MM.1S (cell line): ENCODE results near the gene AUTS2.

Experiments
- DNase-seq: peaks from one replicate; pipeline ENCODE4 v3.0.0-alpha.2; 2015
- H2AFZ ChIP-seq: fragments of 300-600 bp; sonication (generic); 2 replicates; pipeline ENCODE4 v1.6.0; 2016; ENCODE audit warnings: antibody characterized with exemption, low read length
- H3F3A ChIP-seq: fragments of 300-600 bp; sonication (generic); 2 replicates; pipeline ENCODE4 v1.6.1; 2016; ENCODE audit warnings: mild to moderate bottlenecking, antibody characterized with exemption, low read length, moderate library complexity, mixed read lengths; ENCODE audit not compliant: insufficient read depth
- H3K27ac ChIP-seq: fragments of 300-600 bp; sonication (generic); 2 replicates; pipeline ENCODE4 v1.5.1; 2016; ENCODE audit warnings: mild to moderate bottlenecking, low read length
- H3K27me3 ChIP-seq: fragments of 300-600 bp; sonication (generic); replicated peaks from 2 replicates; pipeline ENCODE4 v1.6.0; 2016; ENCODE audit warnings: low read length; ENCODE audit not compliant: insufficient read depth
- H3K36me3 ChIP-seq: fragments of 300-600 bp; sonication (generic); replicated peaks from 2 replicates; pipeline ENCODE4 v1.6.1; 2016; ENCODE audit warnings: mild to moderate bottlenecking, low read length, mixed read lengths; ENCODE audit not compliant: insufficient read depth
- H3K4me1 ChIP-seq: fragments of 300-600 bp; sonication (generic); 2 replicates; pipeline ENCODE4 v1.6.1; 2016; ENCODE audit warnings: low read length, mixed read lengths
- H3K4me2 ChIP-seq: fragments of 300-600 bp; sonication (generic); 2 replicates; pipeline ENCODE4 v1.6.0; 2016; ENCODE audit warnings: low read depth, low read length
- H3K4me3 ChIP-seq: fragments of 300-600 bp; sonication (generic); 2 replicates; pipeline ENCODE4 v1.5.1; 2016; ENCODE audit warnings: low read length, mixed read lengths
- H3K79me2 ChIP-seq: fragments of 300-600 bp; sonication (generic); 2 replicates; pipeline ENCODE4 v1.6.1; 2016; ENCODE audit warnings: mixed run types, low read length, mixed read lengths
- H3K9ac ChIP-seq: fragments of 300-600 bp; sonication (generic); 2 replicates; pipeline ENCODE4 v1.6.1; 2016; ENCODE audit warnings: low read length, mixed read lengths
- H3K9me2 ChIP-seq: fragments of 300-600 bp; sonication (generic); replicated peaks from 2 replicates; pipeline ENCODE4 v1.6.1; 2016; ENCODE audit warnings: mild to moderate bottlenecking, low read length, mixed read lengths; ENCODE audit not compliant: insufficient read depth
- H3K9me3 ChIP-seq: fragments of 300-600 bp; sonication (generic); replicated peaks from 2 replicates; pipeline ENCODE4 v1.6.1; 2016; ENCODE audit warnings: mild to moderate bottlenecking, low read length, mixed read lengths; ENCODE audit not compliant: insufficient read depth
- H4K20me1 ChIP-seq: fragments of 300-600 bp; sonication (generic); 2 replicates; pipeline ENCODE4 v1.6.1; 2016; ENCODE audit warnings: mild to moderate bottlenecking, low read length, moderate library complexity, mixed read lengths; ENCODE audit not compliant: insufficient read depth
- EZH2 ChIP-seq: fragments of 300-600 bp; sonication (generic); optimal IDR thresholded peaks from 2 replicates; pipeline ENCODE3; 2017; ENCODE audit warnings: low read depth, mild to moderate bottlenecking, antibody characterized with exemption, low read length, mixed read lengths
- EZH2phosphoT487 ChIP-seq: fragments of 300-600 bp; sonication (generic); IDR thresholded peaks from 2 replicates; pipeline ENCODE4 v1.6.1; 2018; ENCODE audit warnings: antibody characterized with exemption, low read length
- TF ChIP-seq, protein P1 (sequence below): fragments of 300-600 bp; sonication (generic); IDR thresholded peaks from 2 replicates; pipeline ENCODE4 v1.5.1; 2016; ENCODE audit warnings: antibody characterized with exemption, low read length, mixed read lengths

The AUTS2 gene

DNA sequence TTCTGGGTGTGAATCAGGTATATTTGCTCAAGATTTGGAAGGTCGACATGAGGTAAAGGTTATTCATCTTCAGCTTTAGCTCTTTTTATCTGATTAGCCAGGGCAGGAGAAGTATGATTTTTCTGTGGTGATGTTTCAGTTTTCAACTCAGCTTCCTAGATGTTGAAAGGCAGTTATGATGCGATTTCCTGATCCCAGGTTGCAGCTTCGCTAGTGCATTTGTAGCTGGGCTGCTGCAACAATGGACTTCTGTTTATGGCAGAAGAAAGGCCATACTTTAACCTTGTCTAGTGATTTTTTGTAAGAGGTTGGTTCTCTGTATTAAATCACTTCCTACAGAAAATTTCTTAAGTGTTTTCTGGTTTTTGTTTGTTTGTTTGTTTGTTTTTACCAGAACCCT, 619.3 kb downstream of the AUTS2 start:
- H3K79me2 ChIP-seq, result no peaks in the 10 kb centered on the region
- H3K9ac ChIP-seq, result no peak overlapping the region
- no peaks in the 10 kb centered on the region for H3F3A ChIP-seq
- no peaks in the 10 kb centered on the region for H3K36me3 ChIP-seq
- peak overlapping the region; percentile 7; the same call in 1 of the 2 replicates for H3K4me2 ChIP-seq
- H3K9me3 ChIP-seq, result no peaks in the 10 kb centered on the region
- H3K4me1 ChIP-seq, result peaks cover 6% of the 10 kb centered on the region; the same call in 1 of the 2 replicates
- H3K9me2 ChIP-seq, result no peaks in the 10 kb centered on the region
- TF ChIP-seq EZH2phosphoT487, result no peak
- TF ChIP-seq, protein P1, sequence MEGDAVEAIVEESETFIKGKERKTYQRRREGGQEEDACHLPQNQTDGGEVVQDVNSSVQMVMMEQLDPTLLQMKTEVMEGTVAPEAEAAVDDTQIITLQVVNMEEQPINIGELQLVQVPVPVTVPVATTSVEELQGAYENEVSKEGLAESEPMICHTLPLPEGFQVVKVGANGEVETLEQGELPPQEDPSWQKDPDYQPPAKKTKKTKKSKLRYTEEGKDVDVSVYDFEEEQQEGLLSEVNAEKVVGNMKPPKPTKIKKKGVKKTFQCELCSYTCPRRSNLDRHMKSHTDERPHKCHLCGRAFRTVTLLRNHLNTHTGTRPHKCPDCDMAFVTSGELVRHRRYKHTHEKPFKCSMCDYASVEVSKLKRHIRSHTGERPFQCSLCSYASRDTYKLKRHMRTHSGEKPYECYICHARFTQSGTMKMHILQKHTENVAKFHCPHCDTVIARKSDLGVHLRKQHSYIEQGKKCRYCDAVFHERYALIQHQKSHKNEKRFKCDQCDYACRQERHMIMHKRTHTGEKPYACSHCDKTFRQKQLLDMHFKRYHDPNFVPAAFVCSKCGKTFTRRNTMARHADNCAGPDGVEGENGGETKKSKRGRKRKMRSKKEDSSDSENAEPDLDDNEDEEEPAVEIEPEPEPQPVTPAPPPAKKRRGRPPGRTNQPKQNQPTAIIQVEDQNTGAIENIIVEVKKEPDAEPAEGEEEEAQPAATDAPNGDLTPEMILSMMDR, result no peak
- no peak for TF ChIP-seq EZH2
- H3K27me3 ChIP-seq, result no peaks in the 10 kb centered on the region
- H4K20me1 ChIP-seq, result no peaks in the 10 kb centered on the region
- no peak for DNase-seq
- H3K4me3 ChIP-seq, result no peak overlapping the region
- no peak overlapping the region for H2AFZ ChIP-seq
- no peak overlapping the region for H3K27ac ChIP-seq

GRCh38 chr7:70218006-70218405, 619.7 kb downstream of the AUTS2 start:
- H3K4me1 ChIP-seq, result peaks cover 6% of the 10 kb centered on the region; the same call in 1 of the 2 replicates
- no peak overlapping the region for H3K4me3 ChIP-seq
- no peaks in the 10 kb centered on the region for H4K20me1 ChIP-seq
- H3K9ac ChIP-seq, result no peak overlapping the region
- H3K36me3 ChIP-seq, result no peaks in the 10 kb centered on the region
- TF ChIP-seq, protein P1, result no peak
- no peak for TF ChIP-seq EZH2
- no peak for TF ChIP-seq EZH2phosphoT487
- no peak overlapping the region for H3K4me2 ChIP-seq
- no peak for DNase-seq
- no peaks in the 10 kb centered on the region for H3K9me2 ChIP-seq
- H3F3A ChIP-seq, result no peaks in the 10 kb centered on the region
- H3K79me2 ChIP-seq, result no peaks in the 10 kb centered on the region
- H3K9me3 ChIP-seq, result no peaks in the 10 kb centered on the region
- H3K27ac ChIP-seq, result no peak overlapping the region
- H3K27me3 ChIP-seq, result no peaks in the 10 kb centered on the region
- H2AFZ ChIP-seq, result no peak overlapping the region

DNA sequence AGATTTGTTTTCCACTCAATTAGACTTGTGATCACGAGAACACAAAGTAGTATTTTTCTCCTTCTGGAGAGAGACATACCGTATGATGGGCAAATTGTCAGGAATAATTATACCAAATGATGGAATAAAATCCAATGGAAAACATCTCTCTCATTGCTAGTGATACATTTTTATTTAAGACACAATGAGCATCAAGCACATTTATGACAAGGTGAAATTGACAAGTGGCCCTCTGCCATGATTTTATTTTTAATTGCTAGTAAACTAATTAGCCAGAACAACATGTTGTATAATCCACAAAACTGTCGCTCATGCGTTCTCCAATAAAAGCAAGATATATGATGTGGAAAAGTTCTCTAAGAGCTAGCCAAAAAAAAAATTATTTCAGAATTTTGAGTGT, 620.8 kb downstream of the AUTS2 start:
- no peaks in the 10 kb centered on the region for H3F3A ChIP-seq
- H3K9ac ChIP-seq, result no peak overlapping the region
- no peak overlapping the region for H3K4me2 ChIP-seq
- H3K79me2 ChIP-seq, result no peaks in the 10 kb centered on the region
- no peaks in the 10 kb centered on the region for H3K9me2 ChIP-seq
- no peaks in the 10 kb centered on the region for H4K20me1 ChIP-seq
- no peak overlapping the region for H2AFZ ChIP-seq
- no peak for DNase-seq
- no peaks in the 10 kb centered on the region for H3K9me3 ChIP-seq
- TF ChIP-seq EZH2 (no peak), EZH2phosphoT487 (no peak)
- TF ChIP-seq, protein P1, result no peak
- H3K27ac ChIP-seq, result no peak overlapping the region
- H3K4me3 ChIP-seq, result no peak overlapping the region
- peaks cover 6% of the 10 kb centered on the region; the same call in 1 of the 2 replicates for H3K4me1 ChIP-seq
- no peaks in the 10 kb centered on the region for H3K36me3 ChIP-seq
- no peaks in the 10 kb centered on the region for H3K27me3 ChIP-seq
